Sigmoid colon (tissue), 4 donors: ENCODE data around the gene PTPRF.

ENCODE experiments used
- EP300 ChIP-seq, 4 donors: sonication (generic); formaldehyde crosslinking; IDR thresholded peaks; one replicate each; pipeline ENCODE4 v1.6.1; 2017; ENCODE audit warnings: antibody characterized with exemption in 4 of 4
- POLR2A ChIP-seq, 2 donors: fragments of 450-650 bp; IDR thresholded peaks; one replicate each; pipeline ENCODE4 v1.6.1; 2016; ENCODE audit warnings: antibody characterized with exemption in 2 of 2, mild to moderate bottlenecking in 2 of 2, moderate library complexity in 2 of 2
- POLR2AphosphoS5 ChIP-seq, 4 donors: sonication (generic); formaldehyde crosslinking; IDR thresholded peaks; one replicate each; pipeline ENCODE4 v1.6.1; 2017; ENCODE audit warnings: antibody characterized with exemption in 4 of 4
- TF ChIP-seq, protein P1 (sequence below), 4 experiments: fragments of 450-650 bp in 3 of 4; fragments of 200-600 bp in 1 of 4; IDR thresholded peaks; one replicate each; pipeline ENCODE4 v1.5.1; 2016 to 2019; ENCODE audit warnings: antibody characterized with exemption in 4 of 4, mild to moderate bottlenecking in 3 of 4, moderate library complexity in 2 of 4

DNA sequence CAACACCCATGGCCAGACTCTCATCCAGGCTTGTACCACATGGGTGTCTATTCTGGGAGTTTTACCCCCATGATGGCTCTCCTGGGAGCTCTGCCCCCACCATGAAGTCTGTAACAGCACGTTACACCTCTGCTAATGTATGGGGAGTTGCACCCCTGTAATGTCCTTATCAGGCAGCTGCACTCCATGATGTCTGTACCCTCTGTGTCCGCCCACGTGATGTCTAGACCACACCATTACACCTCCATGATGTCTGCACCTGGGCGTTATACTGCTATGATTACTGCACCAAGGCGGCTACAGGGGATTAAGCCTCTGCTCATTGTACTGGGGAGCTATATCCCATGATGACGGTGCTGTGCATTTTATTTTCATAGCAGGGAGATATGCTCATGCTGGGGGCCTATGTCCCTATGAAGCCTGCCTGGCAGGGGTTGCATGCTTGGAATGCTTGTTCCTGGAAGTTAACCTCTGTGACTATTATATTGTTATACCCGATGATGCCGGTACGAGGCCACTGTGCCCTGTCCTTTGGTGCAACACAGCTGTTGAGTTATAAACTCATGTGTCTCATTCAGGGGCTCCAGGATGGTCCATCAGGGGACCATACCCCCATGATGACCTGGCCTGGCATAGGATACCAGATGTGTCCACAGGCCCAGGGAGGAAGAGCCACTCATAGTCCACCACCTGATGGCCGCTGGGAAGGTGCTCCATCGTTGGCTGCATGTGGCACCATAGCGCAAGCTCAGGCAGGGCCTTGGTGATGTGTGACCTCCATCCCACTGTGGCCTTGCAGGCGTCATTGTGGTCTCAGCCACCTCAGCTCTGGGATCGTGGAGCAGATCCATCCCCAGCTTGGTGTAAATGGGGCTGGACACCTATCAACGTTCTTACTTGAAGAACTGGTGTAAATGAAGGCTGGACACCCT, 12.1 kb downstream of the PTPRF start:
- TF ChIP-seq POLR2AphosphoS5 (IDR thresholded peaks at IDR 0.05) (no peak), EP300 (IDR thresholded peaks at IDR 0.05) (no peak), POLR2A (IDR thresholded peaks at IDR 0.05) (no peak)
- TF ChIP-seq, protein P1, sequence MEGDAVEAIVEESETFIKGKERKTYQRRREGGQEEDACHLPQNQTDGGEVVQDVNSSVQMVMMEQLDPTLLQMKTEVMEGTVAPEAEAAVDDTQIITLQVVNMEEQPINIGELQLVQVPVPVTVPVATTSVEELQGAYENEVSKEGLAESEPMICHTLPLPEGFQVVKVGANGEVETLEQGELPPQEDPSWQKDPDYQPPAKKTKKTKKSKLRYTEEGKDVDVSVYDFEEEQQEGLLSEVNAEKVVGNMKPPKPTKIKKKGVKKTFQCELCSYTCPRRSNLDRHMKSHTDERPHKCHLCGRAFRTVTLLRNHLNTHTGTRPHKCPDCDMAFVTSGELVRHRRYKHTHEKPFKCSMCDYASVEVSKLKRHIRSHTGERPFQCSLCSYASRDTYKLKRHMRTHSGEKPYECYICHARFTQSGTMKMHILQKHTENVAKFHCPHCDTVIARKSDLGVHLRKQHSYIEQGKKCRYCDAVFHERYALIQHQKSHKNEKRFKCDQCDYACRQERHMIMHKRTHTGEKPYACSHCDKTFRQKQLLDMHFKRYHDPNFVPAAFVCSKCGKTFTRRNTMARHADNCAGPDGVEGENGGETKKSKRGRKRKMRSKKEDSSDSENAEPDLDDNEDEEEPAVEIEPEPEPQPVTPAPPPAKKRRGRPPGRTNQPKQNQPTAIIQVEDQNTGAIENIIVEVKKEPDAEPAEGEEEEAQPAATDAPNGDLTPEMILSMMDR (IDR thresholded peaks at IDR 0.05) = no peak
